Vagina (tissue), 2 donors: ENCODE data around the gene ERG.

Experiments used
- CTCF ChIP-seq, 3 experiments: fragments of 450-650 bp in 2 of 3; fragments of 200-600 bp in 1 of 3; sonication (generic) in 1 of 3; IDR thresholded peaks; one replicate each; pipeline ENCODE4 v1.5.1; 2017 to 2019; ENCODE audit warnings: antibody characterized with exemption in 3 of 3, mild to moderate bottlenecking in 2 of 3, moderate library complexity in 2 of 3
- POLR2A ChIP-seq, 2 donors: fragments of 450-650 bp; IDR thresholded peaks; one replicate each; pipeline ENCODE4 v1.6.1; 2017; ENCODE audit warnings: antibody characterized with exemption in 2 of 2, mild to moderate bottlenecking in 2 of 2, moderate library complexity in 2 of 2
- POLR2AphosphoS5 ChIP-seq, 2 donors: sonication (generic); formaldehyde crosslinking; IDR thresholded peaks; one replicate each; pipeline ENCODE4 v1.9.0; 2017; ENCODE audit warnings: antibody characterized with exemption in 2 of 2, mild to moderate bottlenecking in 2 of 2, low read depth in 1 of 2; ENCODE audit not compliant: insufficient read depth in 1 of 2

DNA sequence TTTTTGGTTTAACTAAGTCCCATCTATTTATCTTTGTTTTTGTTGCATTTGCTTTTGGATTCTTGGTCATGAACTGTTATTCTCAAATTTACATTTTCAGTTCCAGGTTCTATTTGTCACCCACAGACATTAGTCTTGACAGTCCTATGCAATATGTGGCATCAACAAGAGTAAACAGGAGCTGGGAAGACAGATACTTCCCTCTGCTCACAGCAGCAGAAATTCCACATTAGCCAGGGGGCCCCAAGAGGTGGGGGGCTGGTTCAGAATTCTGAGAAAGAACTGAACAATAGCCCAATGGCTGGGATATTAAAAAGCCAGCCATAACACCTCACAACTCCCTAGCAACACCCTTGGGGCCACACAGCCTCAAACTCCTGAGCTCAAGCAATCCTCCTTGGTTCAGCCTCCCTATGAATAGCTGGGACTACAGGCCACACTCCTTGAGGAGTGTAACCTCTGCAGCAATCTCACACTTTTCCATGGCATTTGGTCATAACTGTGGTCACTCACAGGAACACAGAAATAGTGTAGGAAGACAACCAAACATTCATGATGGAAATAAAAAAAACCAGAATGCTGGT is 67.8 kb downstream of the ERG start:
- TF ChIP-seq CTCF (IDR thresholded peaks at IDR 0.05) (no peak), POLR2AphosphoS5 (IDR thresholded peaks at IDR 0.05; ENCODE audit: insufficient read depth in 1 of 2, low read depth in 1 of 2) (no peak), POLR2A (IDR thresholded peaks at IDR 0.05) (no peak)
